HepG2 (cell line): Measurements from ENCODE around the gene NTN4. TPM values are rescaled to one million over a fixed set of nuclear protein-coding genes. Genes with fewer than 3 reads are reported as not detected.

Experiments
- BCL6 ChIP-seq: IDR thresholded peaks from 2 replicates; pipeline ENCODE4 v1.6.1; 2016; ENCODE audit warnings: missing genetic modification reagents, missing compliant biosample characterization
- ELF3 ChIP-seq: IDR thresholded peaks from 2 replicates; pipeline ENCODE4 v1.6.1; 2016; ENCODE audit warnings: missing genetic modification reagents, missing compliant biosample characterization
- FOXA1 ChIP-seq, 2 experiments: fragments of 450-650 bp in 1 of 2; sonication (generic) in 1 of 2; formaldehyde crosslinking in 1 of 2; IDR thresholded peaks; 2 replicates each; pipeline versions ENCODE4 v1.4.0 to v1.6.1; 2016 to 2020; ENCODE audit warnings: missing genetic modification reagents in 1 of 2
- FOXA3 ChIP-seq: IDR thresholded peaks from 2 replicates; pipeline ENCODE4 v1.6.1; 2016; ENCODE audit warnings: missing genetic modification reagents, missing compliant biosample characterization
- GPN1 ChIP-seq: sonication (generic); formaldehyde crosslinking; IDR thresholded peaks from 2 replicates; pipeline ENCODE4 v1.5.1; 2020; ENCODE audit warnings: missing genetic modification reagents, borderline replicate concordance
- HDAC2 ChIP-seq: sonication (generic); formaldehyde crosslinking; IDR thresholded peaks from 2 replicates; pipeline ENCODE4 v1.4.0; 2020; ENCODE audit warnings: missing genetic modification reagents
- ISL2 ChIP-seq: sonication (generic); formaldehyde crosslinking; IDR thresholded peaks from 2 replicates; pipeline ENCODE4 v1.5.0; 2020; ENCODE audit warnings: missing genetic modification reagents
- KDM4B ChIP-seq: sonication (generic); formaldehyde crosslinking; IDR thresholded peaks from 2 replicates; pipeline ENCODE4 v1.4.0; 2020; ENCODE audit warnings: missing genetic modification reagents
- KDM6A ChIP-seq: IDR thresholded peaks from 2 replicates; pipeline ENCODE4 v1.6.1; 2016; ENCODE audit warnings: low read depth
- LCORL ChIP-seq, 2 experiments: fragments of 450-650 bp in 1 of 2; sonication (generic) in 1 of 2; formaldehyde crosslinking in 1 of 2; IDR thresholded peaks; 2 replicates each; pipeline versions ENCODE4 v1.5.0 to v1.6.1; 2017 to 2020; ENCODE audit warnings: antibody characterized with exemption in 1 of 2, missing genetic modification reagents in 1 of 2
- MTA1 ChIP-seq: sonication (generic); formaldehyde crosslinking; IDR thresholded peaks from 2 replicates; pipeline ENCODE4 v1.4.0; 2020; ENCODE audit warnings: missing genetic modification reagents, mild to moderate bottlenecking, borderline replicate concordance
- PHF8 ChIP-seq: sonication (generic); formaldehyde crosslinking; IDR thresholded peaks from 2 replicates; pipeline ENCODE4 v1.5.0; 2020; ENCODE audit warnings: missing genetic modification reagents
- SAP130 ChIP-seq: IDR thresholded peaks from 2 replicates; pipeline ENCODE4 v1.6.1; 2016; ENCODE audit warnings: low read depth
- ZNF83 ChIP-seq: sonication (generic); formaldehyde crosslinking; IDR thresholded peaks from 2 replicates; pipeline ENCODE4 v1.4.0; 2020; ENCODE audit warnings: missing genetic modification reagents, mild to moderate bottlenecking, borderline replicate concordance
- polyA plus RNA-seq, 8 experiments: library from polyadenylated mRNA; depleted of rRNA in 3 of 8; stranded (reverse) in 7 of 8; unstranded in 1 of 8; fragments of >200 nt; fragmentation: Illumina TruSeq in 4 of 8; extraction: Trizol in 4 of 8; gene quantifications; 2 replicates each; pipeline versions ENCODE4 v1.2.1 to v1.2.3, GENCODE V29; 2011 to 2016; ENCODE audit warnings: low read depth in 4 of 8, missing spikeins in 1 of 8, mixed read lengths in 1 of 8; ENCODE audit not compliant: insufficient read depth in 1 of 8
- total RNA-seq, 5 experiments: library from RNA; depleted of rRNA; stranded (reverse); fragments of >200 nt; fragmentation: Illumina TruSeq; extraction: Trizol; gene quantifications; 2 replicates each; pipeline ENCODE4 v1.2.3, GENCODE V29; 2016; ENCODE audit warnings: low read depth in 1 of 5
- TF ChIP-seq, protein P1 (sequence below), 2 experiments: sonication (generic) in 1 of 2; formaldehyde crosslinking in 1 of 2; IDR thresholded peaks; 2 replicates each; pipeline versions ENCODE4 v1.4.0 to v1.6.1; 2016 to 2020; ENCODE audit warnings: borderline replicate concordance in 1 of 2, low read depth in 1 of 2, mild to moderate bottlenecking in 1 of 2, missing genetic modification reagents in 1 of 2
- TF ChIP-seq, protein P2 (sequence below): sonication (generic); formaldehyde crosslinking; IDR thresholded peaks from 2 replicates; pipeline ENCODE4 v1.5.0; 2020; ENCODE audit warnings: missing genetic modification reagents
- TF ChIP-seq, protein P3 (sequence below): sonication (generic); formaldehyde crosslinking; conservative IDR thresholded peaks from 2 replicates; pipeline ENCODE4 v1.4.0; 2020; ENCODE audit warnings: mild to moderate bottlenecking, missing genetic modification reagents, moderate library complexity

NTN4 gene
- total and polyA plus RNA-seq, 2 of the 13 experiments (the other 11 are each of a cell fraction or from before 2014, with no cell fraction given), result 7.8 to 11.5 TPM

DNA sequence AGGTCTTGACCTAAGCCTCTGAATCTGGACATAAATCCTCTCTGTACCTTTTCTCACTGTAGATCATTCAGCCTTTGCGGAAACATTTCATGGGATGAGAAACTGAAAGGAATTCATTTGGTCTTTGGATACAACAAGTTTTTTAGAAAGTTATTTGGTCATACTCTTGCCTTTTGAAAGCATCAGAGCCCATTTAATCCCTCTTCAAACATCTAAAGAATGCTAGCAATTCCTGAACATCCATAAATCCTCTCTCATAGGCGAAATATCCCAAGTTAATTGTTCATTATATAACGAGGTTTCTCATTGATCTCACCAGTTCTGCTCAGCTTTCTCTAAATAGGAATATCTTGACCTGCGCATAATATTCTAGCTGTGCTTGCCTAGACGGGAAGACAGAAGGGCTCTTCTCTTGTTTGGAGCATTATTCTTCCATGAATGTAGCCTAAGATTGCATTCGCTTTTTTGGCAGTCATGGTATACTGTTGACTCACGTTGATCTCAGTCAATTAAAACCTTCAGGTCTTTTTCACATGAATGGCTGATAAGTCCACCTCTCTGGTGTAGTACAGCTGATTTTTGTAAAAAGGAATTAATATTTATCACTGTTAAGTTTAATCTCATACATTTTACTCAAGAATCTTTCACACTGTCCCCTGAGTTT, 24.1 kb downstream of the NTN4 start (continued):
- TF ChIP-seq ZNF83 (CRISPR knock-in tag) (no peak), LCORL (IDR thresholded peaks at IDR 0.05) (0 out of 2 replicates have a peak, but pooled peaks have one; percentile 28), LCORL (CRISPR knock-in tag; IDR thresholded peaks at IDR 0.05) (no peak), BCL6 (CRISPR knock-in tag) (peak; percentile 69; the same call in 1 of the 2 replicates), PHF8 (no peak), HDAC2 (peak; percentile 13; the same call in 1 of the 2 replicates), SAP130 (0 out of 2 replicates have a peak, but pooled peaks have one; percentile 19), KDM6A (no peak), GPN1 (no peak), FOXA1 (IDR thresholded peaks at IDR 0.05) (no peak), FOXA1 (CRISPR knock-in tag; IDR thresholded peaks at IDR 0.05) (0 out of 2 replicates have a peak, but pooled peaks have one; percentile 11), ISL2 (CRISPR knock-in tag) (peak; percentile 87), MTA1 (CRISPR knock-in tag) (no peak), ELF3 (CRISPR knock-in tag) (no peak), FOXA3 (CRISPR knock-in tag) (0 out of 2 replicates have a peak, but pooled peaks have one; percentile 10), KDM4B (CRISPR knock-in tag) (no peak)
- TF ChIP-seq, protein P1, sequence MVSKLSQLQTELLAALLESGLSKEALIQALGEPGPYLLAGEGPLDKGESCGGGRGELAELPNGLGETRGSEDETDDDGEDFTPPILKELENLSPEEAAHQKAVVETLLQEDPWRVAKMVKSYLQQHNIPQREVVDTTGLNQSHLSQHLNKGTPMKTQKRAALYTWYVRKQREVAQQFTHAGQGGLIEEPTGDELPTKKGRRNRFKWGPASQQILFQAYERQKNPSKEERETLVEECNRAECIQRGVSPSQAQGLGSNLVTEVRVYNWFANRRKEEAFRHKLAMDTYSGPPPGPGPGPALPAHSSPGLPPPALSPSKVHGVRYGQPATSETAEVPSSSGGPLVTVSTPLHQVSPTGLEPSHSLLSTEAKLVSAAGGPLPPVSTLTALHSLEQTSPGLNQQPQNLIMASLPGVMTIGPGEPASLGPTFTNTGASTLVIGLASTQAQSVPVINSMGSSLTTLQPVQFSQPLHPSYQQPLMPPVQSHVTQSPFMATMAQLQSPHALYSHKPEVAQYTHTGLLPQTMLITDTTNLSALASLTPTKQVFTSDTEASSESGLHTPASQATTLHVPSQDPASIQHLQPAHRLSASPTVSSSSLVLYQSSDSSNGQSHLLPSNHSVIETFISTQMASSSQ (IDR thresholded peaks at IDR 0.05; ENCODE audit: low read depth), result no peak
- TF ChIP-seq, protein P1 (CRISPR knock-in tag; IDR thresholded peaks at IDR 0.05; ENCODE audit: borderline replicate concordance), result peak; percentile 58; the same call in 1 of the 2 replicates
- TF ChIP-seq, protein P2, sequence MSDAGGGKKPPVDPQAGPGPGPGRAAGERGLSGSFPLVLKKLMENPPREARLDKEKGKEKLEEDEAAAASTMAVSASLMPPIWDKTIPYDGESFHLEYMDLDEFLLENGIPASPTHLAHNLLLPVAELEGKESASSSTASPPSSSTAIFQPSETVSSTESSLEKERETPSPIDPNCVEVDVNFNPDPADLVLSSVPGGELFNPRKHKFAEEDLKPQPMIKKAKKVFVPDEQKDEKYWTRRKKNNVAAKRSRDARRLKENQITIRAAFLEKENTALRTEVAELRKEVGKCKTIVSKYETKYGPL (CRISPR knock-in tag), result 0 out of 2 replicates have a peak, but pooled peaks have one; percentile 28
- TF ChIP-seq, protein P3, sequence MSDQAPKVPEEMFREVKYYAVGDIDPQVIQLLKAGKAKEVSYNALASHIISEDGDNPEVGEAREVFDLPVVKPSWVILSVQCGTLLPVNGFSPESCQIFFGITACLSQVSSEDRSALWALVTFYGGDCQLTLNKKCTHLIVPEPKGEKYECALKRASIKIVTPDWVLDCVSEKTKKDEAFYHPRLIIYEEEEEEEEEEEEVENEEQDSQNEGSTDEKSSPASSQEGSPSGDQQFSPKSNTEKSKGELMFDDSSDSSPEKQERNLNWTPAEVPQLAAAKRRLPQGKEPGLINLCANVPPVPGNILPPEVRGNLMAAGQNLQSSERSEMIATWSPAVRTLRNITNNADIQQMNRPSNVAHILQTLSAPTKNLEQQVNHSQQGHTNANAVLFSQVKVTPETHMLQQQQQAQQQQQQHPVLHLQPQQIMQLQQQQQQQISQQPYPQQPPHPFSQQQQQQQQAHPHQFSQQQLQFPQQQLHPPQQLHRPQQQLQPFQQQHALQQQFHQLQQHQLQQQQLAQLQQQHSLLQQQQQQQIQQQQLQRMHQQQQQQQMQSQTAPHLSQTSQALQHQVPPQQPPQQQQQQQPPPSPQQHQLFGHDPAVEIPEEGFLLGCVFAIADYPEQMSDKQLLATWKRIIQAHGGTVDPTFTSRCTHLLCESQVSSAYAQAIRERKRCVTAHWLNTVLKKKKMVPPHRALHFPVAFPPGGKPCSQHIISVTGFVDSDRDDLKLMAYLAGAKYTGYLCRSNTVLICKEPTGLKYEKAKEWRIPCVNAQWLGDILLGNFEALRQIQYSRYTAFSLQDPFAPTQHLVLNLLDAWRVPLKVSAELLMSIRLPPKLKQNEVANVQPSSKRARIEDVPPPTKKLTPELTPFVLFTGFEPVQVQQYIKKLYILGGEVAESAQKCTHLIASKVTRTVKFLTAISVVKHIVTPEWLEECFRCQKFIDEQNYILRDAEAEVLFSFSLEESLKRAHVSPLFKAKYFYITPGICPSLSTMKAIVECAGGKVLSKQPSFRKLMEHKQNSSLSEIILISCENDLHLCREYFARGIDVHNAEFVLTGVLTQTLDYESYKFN (CRISPR knock-in tag), result 0 out of 2 replicates have a peak, but pooled peaks have one; percentile 28
